Brain pericyte (primary cell): ENCODE data around the gene DLEC1.

Experiments used
- DNase-seq: peaks from one replicate; pipeline ENCODE4 v3.0.0-alpha.2; 2012; ENCODE audit warnings: low read depth, low spot score

DLEC1 gene

GRCh38 chr3:38039101-38039898, at the start of gene DLEC1:
Gene DLEC1 (plus strand): TSS chr3:38039208. CDS start chr3:38039226, 18 bp downstream.
- no peak for DNase-seq

- no peak for DNase-seq
Measured at GRCh38 chr3:37989821-37990480, 49.1 kb upstream of the DLEC1 start.

- no peak for DNase-seq
Measured at GRCh38 chr3:37990527-37990926, 48.5 kb upstream of the DLEC1 start, which contains the start of gene VILL. Gene VILL (plus strand): TSS chr3:37990786. CDS start chr3:37993673, 2,887 bp downstream.

GRCh38 chr3:37991109-37991508, 47.9 kb upstream of the DLEC1 start:
- no peak for DNase-seq

- DNase-seq = no peak
Measured at GRCh38 chr3:37991823-37992222, 47.2 kb upstream of the DLEC1 start.

- DNase-seq = no peak
Measured at GRCh38 chr3:37992271-37993066, 46.5 kb upstream of the DLEC1 start.

- no peak for DNase-seq
Measured at GRCh38 chr3:37993067-37993455, 45.9 kb upstream of the DLEC1 start.

- no peak for DNase-seq
Measured at GRCh38 chr3:37993460-37993819, 45.6 kb upstream of the DLEC1 start.

GRCh38 chr3:37993820-37994638, 45.0 kb upstream of the DLEC1 start:
- no peak for DNase-seq

- DNase-seq = no peak
Measured at GRCh38 chr3:37994639-37994972, 44.4 kb upstream of the DLEC1 start.

- DNase-seq = no peak
Measured at GRCh38 chr3:37995652-37996641, 43.1 kb upstream of the DLEC1 start.

- DNase-seq = no peak
Measured at GRCh38 chr3:37996785-37997301, 42.2 kb upstream of the DLEC1 start.

- DNase-seq = no peak
Measured at GRCh38 chr3:37997342-37997741, 41.7 kb upstream of the DLEC1 start.

GRCh38 chr3:37997791-37998370, 41.1 kb upstream of the DLEC1 start:
- no peak for DNase-seq

- DNase-seq = no peak
Measured at GRCh38 chr3:37999836-38000235, 39.2 kb upstream of the DLEC1 start.

GRCh38 chr3:38000242-38000916, 38.6 kb upstream of the DLEC1 start:
- DNase-seq = no peak

GRCh38 chr3:38000965-38001455, 38.0 kb upstream of the DLEC1 start:
- no peak for DNase-seq

- no peak for DNase-seq
Measured at GRCh38 chr3:38001456-38002081, 37.4 kb upstream of the DLEC1 start.
